D721Med (cell line): ENCODE data around the gene SCAP.
"Not testable (repeated sequence)": the region's sequence is repeated elsewhere in the genome, so short reads cannot be mapped to it uniquely, and the experiment has no call there.

Experiments
- DNase-seq: peaks from one replicate; pipeline ENCODE4 v3.0.0; 2011; ENCODE audit warnings: low spot score; ENCODE audit not compliant: insufficient read length
- FAIRE-seq: peaks from 2 replicates; lab custom pipeline; 2011; peaks lifted over from hg19 to GRCh38; lab: Jason Lieb, UNC
- TF ChIP-seq, protein P1 (sequence below): IDR thresholded peaks from 2 replicates; pipeline ENCODE4 v1.5.1; 2012; ENCODE audit warnings: mild to moderate bottlenecking, control low read depth; ENCODE audit not compliant: insufficient read depth; ENCODE audit errors: missing control alignments

SCAP gene

GRCh38 chr3:47464588-47464987, 11.2 kb downstream of the SCAP start:
- DNase-seq (no peak), FAIRE-seq (no peak)
- TF ChIP-seq, protein P1, sequence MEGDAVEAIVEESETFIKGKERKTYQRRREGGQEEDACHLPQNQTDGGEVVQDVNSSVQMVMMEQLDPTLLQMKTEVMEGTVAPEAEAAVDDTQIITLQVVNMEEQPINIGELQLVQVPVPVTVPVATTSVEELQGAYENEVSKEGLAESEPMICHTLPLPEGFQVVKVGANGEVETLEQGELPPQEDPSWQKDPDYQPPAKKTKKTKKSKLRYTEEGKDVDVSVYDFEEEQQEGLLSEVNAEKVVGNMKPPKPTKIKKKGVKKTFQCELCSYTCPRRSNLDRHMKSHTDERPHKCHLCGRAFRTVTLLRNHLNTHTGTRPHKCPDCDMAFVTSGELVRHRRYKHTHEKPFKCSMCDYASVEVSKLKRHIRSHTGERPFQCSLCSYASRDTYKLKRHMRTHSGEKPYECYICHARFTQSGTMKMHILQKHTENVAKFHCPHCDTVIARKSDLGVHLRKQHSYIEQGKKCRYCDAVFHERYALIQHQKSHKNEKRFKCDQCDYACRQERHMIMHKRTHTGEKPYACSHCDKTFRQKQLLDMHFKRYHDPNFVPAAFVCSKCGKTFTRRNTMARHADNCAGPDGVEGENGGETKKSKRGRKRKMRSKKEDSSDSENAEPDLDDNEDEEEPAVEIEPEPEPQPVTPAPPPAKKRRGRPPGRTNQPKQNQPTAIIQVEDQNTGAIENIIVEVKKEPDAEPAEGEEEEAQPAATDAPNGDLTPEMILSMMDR = no peak

GRCh38 chr3:47459534-47460085, 16.1 kb downstream of the SCAP start:
- DNase-seq, FAIRE-seq: not testable (repeated sequence)

DNA sequence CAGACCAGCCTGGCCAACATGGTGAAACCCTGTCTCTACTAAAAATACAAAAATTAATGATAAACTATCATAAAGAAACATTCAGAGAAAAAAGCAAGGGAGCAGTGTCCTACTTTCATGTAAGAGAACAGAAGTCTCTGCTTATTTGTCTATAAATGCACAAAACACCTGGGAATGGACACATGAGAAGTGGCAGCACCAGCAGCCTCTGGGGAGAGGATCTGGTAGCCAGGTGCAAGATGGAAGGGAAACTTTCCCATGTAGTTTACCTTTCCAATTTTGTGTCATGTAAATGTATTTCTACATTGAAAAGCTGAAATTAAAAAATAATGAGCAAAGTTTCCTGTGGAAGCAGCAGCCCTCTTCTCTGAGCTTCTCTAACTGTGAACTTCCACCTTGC, 18.8 kb downstream of the SCAP start:
- DNase-seq (no peak), FAIRE-seq (no peak)
- TF ChIP-seq, protein P1 = no peak

DNA sequence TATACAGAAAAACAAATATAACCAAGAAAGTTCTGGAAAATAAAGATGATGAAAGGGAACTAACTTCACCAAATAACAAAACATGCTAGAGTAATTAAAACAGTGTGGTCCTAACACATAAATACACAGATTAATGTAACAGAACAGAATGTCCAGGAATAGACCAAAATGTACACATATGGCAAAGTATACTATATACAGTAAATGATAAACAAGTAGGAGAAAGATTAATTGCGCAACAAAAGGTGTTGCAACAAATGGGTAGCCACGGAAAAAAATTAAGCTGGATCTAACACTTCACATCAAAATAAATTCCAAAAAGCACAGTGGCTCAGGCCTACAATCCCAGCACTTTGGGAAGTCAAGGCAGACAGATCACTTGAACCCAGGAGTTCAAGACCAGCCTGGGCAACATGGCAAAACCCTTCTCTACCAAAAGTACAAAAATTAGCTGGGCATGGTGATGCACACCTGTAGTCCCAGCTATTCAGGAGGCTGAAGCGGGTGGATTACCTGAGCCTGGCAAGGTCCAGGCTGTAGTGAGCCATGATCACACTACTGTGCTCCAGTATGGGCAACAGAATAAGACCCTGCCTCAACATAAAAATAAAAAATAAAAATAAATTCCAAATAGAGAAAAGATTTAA, 19.8 kb downstream of the SCAP start:
- FAIRE-seq = no peak
- TF ChIP-seq, protein P1 = no peak

DNA sequence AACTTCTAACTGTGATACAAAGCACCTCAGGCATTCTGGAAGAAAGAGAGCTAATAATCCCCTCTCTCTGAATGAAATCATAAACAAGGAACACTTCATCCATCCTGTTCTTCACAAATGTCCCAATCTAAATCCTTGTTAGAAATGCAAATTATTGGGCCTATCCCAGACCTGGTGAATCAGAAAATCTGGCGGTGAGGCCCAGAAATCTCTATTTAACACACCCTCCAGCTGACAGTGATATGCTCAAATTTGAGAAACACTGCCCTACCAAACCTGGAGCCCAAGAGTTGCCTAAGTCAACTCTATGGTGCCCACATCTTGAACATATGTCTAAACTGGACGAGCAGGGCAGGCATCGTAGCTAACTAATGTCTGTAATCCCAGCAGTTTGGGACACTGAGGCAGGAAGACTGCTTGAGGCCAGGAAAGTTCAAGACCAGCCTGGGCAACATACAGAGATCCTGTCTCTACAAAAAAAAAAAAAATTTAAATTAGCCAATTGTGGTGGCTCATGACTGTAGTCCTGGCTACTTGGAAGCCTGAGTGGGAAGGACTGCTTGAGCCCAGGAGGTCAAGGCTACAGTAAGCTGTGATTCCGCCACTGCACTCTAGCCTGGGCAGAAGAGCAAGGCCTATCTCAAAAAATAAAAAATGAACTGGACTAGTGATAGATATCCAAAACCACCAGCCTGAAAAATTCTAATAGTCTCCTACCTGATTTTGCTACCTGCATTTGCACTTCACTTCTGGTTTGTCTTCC, 23.1 kb downstream of the SCAP start:
- DNase-seq (no peak), FAIRE-seq (no peak)
- TF ChIP-seq, protein P1 = no peak

More for the DNA sequence above, 19.8 kb downstream of the SCAP start:
- no peak for DNase-seq

DNA sequence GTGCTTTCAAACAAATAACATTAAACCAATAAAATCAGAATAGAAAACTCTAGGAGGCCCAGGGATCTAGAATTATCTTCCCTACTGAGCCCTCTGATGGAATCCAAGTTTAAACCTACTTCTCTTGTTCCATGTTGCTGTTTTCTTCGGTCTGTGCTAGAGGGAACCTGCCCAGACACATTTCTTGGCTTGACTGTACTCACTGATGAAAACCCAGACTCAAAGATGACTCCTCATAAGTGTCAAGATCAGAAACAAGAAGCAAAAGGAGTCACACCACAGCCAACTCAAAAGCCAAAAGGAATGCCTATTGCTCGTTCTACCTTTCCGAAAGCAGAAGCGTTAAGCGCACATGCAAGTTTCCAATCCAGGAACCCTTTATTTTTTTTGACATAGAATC, 31.6 kb downstream of the SCAP start:
- no peak for DNase-seq
- FAIRE-seq = no peak
- TF ChIP-seq, protein P1 = no peak

DNA sequence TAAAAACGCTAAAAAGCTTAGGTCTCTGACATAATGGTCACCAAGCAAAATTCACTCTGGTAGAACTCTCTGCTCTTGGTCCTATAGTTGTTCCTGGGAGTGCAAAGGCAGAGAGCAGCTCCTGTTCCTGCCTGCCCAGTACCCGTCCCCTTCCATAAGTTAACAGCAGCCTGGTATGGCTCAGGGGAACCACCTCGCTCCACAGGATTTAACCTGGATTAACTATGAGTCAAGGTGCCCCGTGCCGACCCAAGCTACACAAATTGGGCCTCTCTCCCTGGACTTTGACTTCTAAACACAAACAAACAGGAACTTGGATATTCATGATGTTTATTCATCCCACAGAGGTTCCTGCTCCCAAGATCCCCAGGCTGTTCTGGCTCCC, 32.1 kb downstream of the SCAP start:
- no peak for FAIRE-seq
- TF ChIP-seq, protein P1 = no peak
- no peak for DNase-seq
